AG09309 (cell line): ENCODE measurements around the gene SORCS3.

Experiments
- DNase-seq: peaks from one replicate; pipeline ENCODE4 v3.0.0-alpha.2; 2010; ENCODE audit warnings: low read depth
- H3K4me3 ChIP-seq: 2 replicates; pipeline ENCODE4 v1.5.1; 2011; ENCODE audit warnings: mild to moderate bottlenecking, low read depth, low read length, moderate library complexity; ENCODE audit not compliant: control insufficient read depth
- TF ChIP-seq, protein P1 (sequence below): IDR thresholded peaks from 2 replicates; pipeline ENCODE4 v1.5.1; 2011; ENCODE audit warnings: mild to moderate bottlenecking, low read depth, low read length, inconsistent platforms; ENCODE audit not compliant: insufficient read depth, control insufficient read depth; ENCODE audit errors: missing control alignments

The SORCS3 gene

DNA sequence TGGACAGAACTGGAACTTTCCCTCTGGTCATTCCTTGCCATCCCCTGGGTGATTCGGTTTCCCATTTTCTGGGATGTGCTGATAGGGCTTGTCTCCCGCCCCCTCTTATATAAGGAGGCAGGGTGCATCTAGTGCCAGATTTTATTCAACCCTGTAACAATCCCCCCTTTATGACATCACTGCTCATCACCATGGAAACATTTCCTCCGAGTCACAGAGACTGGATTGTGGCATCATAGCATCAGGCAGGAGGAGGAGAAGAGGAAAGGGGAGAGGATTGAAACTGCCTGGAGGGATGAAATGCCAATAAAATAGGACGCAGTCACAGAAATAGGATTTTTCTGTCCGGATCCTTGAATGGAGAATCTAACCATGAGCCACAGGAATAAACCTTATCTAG, 25.0 kb downstream of the SORCS3 start:
- no peak for DNase-seq
- no peak overlapping the region for H3K4me3 ChIP-seq
- TF ChIP-seq, protein P1, sequence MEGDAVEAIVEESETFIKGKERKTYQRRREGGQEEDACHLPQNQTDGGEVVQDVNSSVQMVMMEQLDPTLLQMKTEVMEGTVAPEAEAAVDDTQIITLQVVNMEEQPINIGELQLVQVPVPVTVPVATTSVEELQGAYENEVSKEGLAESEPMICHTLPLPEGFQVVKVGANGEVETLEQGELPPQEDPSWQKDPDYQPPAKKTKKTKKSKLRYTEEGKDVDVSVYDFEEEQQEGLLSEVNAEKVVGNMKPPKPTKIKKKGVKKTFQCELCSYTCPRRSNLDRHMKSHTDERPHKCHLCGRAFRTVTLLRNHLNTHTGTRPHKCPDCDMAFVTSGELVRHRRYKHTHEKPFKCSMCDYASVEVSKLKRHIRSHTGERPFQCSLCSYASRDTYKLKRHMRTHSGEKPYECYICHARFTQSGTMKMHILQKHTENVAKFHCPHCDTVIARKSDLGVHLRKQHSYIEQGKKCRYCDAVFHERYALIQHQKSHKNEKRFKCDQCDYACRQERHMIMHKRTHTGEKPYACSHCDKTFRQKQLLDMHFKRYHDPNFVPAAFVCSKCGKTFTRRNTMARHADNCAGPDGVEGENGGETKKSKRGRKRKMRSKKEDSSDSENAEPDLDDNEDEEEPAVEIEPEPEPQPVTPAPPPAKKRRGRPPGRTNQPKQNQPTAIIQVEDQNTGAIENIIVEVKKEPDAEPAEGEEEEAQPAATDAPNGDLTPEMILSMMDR: no peak

GRCh38 chr10:104676874-104677273, 35.8 kb downstream of the SORCS3 start:
- DNase-seq: no peak
- TF ChIP-seq, protein P1: no peak
- H3K4me3 ChIP-seq: no peak overlapping the region

DNA sequence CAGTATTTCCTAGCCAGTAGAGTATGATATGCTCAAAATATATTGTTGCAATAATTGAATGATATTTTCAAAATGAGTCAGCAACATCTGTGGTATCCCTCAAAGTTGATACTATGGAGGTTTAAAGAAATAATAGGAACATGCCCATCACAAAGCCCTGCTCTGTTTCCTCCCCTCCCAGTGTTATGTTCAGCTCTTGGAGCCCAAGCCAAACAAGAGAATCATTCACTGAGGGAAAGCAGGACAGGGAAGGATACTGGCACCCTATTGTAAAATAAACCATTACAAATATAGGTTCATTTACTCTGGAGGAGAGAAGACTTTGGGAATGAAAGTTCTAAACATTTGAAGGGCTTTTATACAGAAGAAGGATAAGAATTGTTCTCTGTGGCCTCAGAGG, 37.6 kb downstream of the SORCS3 start:
- H3K4me3 ChIP-seq: no peak overlapping the region
- DNase-seq: no peak
- TF ChIP-seq, protein P1: no peak

- TF ChIP-seq, protein P1: no peak
- no peak for DNase-seq
- H3K4me3 ChIP-seq: peak overlapping the region; percentile 19
Observed at GRCh38 chr10:104680467-104681401, 39.6 kb downstream of the SORCS3 start.

- TF ChIP-seq, protein P1: no peak
- H3K4me3 ChIP-seq: no peak overlapping the region; the same call in 1 of the 2 replicates
- DNase-seq: no peak
Observed at GRCh38 chr10:104681485-104681884, 40.4 kb downstream of the SORCS3 start.

DNA sequence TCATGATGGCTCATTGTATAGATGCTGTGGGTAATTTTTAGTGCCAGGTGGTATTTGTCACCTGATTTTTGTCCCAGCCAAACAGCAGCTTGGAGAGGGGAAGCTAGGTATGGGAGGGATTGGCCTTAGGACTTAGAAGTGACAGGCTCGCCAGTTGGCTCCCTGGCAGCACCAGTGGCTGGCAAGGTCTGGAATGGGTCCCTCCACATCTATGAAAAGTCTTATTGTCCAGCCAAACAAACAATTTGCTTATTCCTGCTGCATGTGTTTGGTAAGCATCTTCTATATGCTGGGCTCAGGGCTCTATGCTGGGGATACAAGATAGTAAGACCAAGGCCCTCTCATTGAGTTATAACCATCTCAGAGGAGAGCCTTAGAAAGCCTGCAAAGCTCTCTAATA, 42.5 kb downstream of the SORCS3 start:
- H3K4me3 ChIP-seq: no peak overlapping the region
- DNase-seq: no peak
- TF ChIP-seq, protein P1: no peak

DNA sequence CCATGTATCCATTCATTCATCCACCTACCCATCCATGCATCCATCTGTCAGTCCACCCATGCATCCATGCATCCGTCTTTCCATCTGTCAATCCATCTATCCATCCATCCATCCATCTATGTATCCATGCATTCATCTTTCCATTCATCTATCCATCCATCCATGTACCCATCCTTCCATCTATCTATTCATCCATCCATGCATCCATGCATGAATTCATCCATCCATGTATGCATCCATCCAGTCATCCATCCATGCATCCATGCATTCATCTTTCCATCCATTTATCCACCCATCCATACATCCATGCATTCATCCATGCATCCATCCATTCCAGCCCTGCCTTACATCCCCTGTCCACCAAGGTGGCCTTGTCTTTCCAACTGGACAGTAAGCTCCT, 45.7 kb downstream of the SORCS3 start:
- TF ChIP-seq, protein P1: no peak
- H3K4me3 ChIP-seq: no peak overlapping the region
- no peak for DNase-seq
